BJ (cell line): Measurements from ENCODE around the gene PIGW. TPM values are rescaled to one million over a fixed set of nuclear protein-coding genes. Genes with fewer than 3 reads are reported as not detected.

Source experiments
- CTCF ChIA-PET: fragments of 350-600 bp; formaldehyde crosslinking; extraction: SDS; loops from one replicate; lab custom pipeline; 2021; ENCODE audit warnings: antibody characterized with exemption, inconsistent platforms; lab: Yijun Ruan, JAX
- POLR2A ChIA-PET: fragments of 300-600 bp; sonication (Branson Sonifier 250); formaldehyde crosslinking; extraction: SDS; loops from one replicate; lab custom pipeline; 2021; ENCODE audit warnings: antibody characterized with exemption; lab: Charles Lee
- DNase-seq: peaks from one replicate; pipeline ENCODE4 v3.0.0-alpha.2; 2011; ENCODE audit warnings: low read depth
- H3K27me3 ChIP-seq: 2 replicates; pipeline ENCODE4 v1.6.0; 2011; ENCODE audit warnings: low read length; ENCODE audit not compliant: control insufficient read depth, insufficient read depth
- H3K36me3 ChIP-seq: 2 replicates; pipeline ENCODE4 v1.5.1; 2011; ENCODE audit warnings: low read length; ENCODE audit not compliant: control insufficient read depth, insufficient read depth
- H3K4me3 ChIP-seq: 2 replicates; pipeline ENCODE4 v1.5.1; 2011; ENCODE audit warnings: low read depth, mild to moderate bottlenecking, control low read depth, low read length
- CTCF ChIP-seq: IDR thresholded peaks from 2 replicates; pipeline ENCODE4 v1.5.1; 2011; ENCODE audit warnings: low read depth, mild to moderate bottlenecking, control low read depth, inconsistent platforms, low read length, moderate library complexity; ENCODE audit not compliant: insufficient read depth
- polyA plus RNA-seq: library from polyadenylated mRNA; depleted of rRNA; stranded (reverse); fragments of >200 nt; gene quantifications from 2 replicates; pipeline ENCODE4 v1.2.3, GENCODE V29; 2011

The PIGW gene
- polyA plus RNA-seq, 1 experiment = 3.0 TPM

- no peak for DNase-seq
- CTCF ChIA-PET = no interaction called here
- POLR2A ChIA-PET = no interaction called here
- peaks cover 17% of the 10 kb centered on the region for H3K36me3 ChIP-seq
- no peaks in the 10 kb centered on the region for H3K27me3 ChIP-seq
- TF ChIP-seq CTCF = no peak
- no peak overlapping the region for H3K4me3 ChIP-seq
Observed at GRCh38 chr17:36527621-36528250, 7.1 kb upstream of the PIGW start.

- TF ChIP-seq CTCF = no peak
- CTCF ChIA-PET = interaction anchor here (0.6 kb wide), 1 partner anchor 37 kb away, joined by 3 read pairs; no protein-coding TSS in a partner anchor
- peak; percentile 8 for DNase-seq
- Histone ChIP-seq H3K4me3 (no peak overlapping the region), H3K27me3 (no peaks in the 10 kb centered on the region), H3K36me3 (peaks cover 17% of the 10 kb centered on the region)
- POLR2A ChIA-PET = interaction anchor here (0.7 kb wide), 1 partner anchor 17 kb away, joined by 7 read pairs; no protein-coding TSS in a partner anchor
Observed at GRCh38 chr17:36529121-36529520, 5.7 kb upstream of the PIGW start.

- Histone ChIP-seq H3K27me3 (no peaks in the 10 kb centered on the region), H3K36me3 (peaks cover 5% of the 10 kb centered on the region), H3K4me3 (no peak overlapping the region)
- CTCF ChIA-PET = no interaction called here
- POLR2A ChIA-PET = no interaction called here
- no peak for TF ChIP-seq CTCF
- no peak for DNase-seq
Observed at GRCh38 chr17:36532435-36532975, 2.3 kb upstream of the PIGW start.

- H3K36me3 ChIP-seq = peaks cover 2% of the 10 kb centered on the region
- peak; percentile 11 for DNase-seq
- CTCF ChIA-PET = interaction anchor here (0.6 to 2.9 kb wide), 7 partner anchors 9 to 40 kb away, joined by 3 to 6 read pairs (median 3); no protein-coding TSS in a partner anchor
Observed at GRCh38 chr17:36533935-36534839, 600 bp upstream of the PIGW start.

More at GRCh38 chr17:36533935-36534839, 600 bp upstream of the PIGW start:
- Histone ChIP-seq H3K27me3 (no peaks in the 10 kb centered on the region), H3K4me3 (peak overlapping the region; percentile 52)
- peak; percentile 65 for TF ChIP-seq CTCF
- POLR2A ChIA-PET = no interaction called here
